ENCODE data around the gene MTERF4. TPM values are rescaled to one million over a fixed set of nuclear protein-coding genes. Genes with fewer than 3 reads are reported as not detected.
A peak's percentile ranks its signal among the peaks of the same experiment; 100 is the strongest.
"Not testable (repeated sequence)": the region's sequence is repeated elsewhere in the genome, so short reads cannot be mapped to it uniquely, and the experiment has no call there.

Gene MTERF4
- total and polyA plus RNA-seq, 2 of the 13 experiments (the other 11 are each of a cell fraction or from before 2014, with no cell fraction given): 50.5 to 59.8 TPM

DNA sequence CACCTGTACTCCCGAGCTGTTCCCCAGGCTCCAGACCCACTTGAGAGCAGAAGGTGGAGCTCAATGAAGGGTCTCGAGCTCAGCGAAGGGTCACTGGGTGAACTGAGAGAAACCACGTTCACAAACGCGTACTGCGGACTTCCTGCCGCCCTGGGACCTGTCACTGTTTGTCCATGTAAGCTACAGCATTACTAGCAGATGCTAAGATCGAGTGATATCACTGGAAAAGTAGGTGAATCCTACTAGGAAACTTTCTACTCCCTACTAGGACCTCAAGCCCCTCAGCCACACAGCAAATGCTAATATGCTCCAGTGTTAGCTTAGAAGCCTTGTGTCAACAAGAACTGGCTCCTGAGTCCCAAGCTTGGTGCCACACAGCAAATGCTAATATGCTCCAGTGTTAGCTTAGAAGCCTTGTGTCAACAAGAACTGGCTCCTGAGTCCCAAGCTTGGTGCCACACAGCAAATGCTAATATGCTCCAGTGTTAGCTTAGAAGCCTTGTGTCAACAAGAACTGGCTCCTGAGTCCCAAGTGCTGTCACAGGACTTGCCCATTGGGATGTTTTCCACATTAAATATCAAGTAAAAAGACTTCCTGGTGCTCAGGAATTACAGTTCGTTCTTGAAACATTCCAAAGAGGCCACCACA, 8.8 kb downstream of the MTERF4 start (continued):
- TF ChIP-seq ZNF609 (CRISPR knock-in tag; IDR thresholded peaks at IDR 0.05; ENCODE audit: borderline replicate concordance): peak; percentile 99
- peak; percentile 96 for TF ChIP-seq ZBTB3 (CRISPR knock-in tag; IDR thresholded peaks at IDR 0.05; ENCODE audit: borderline replicate concordance, low read depth)
- TF ChIP-seq KDM5B (CRISPR knock-in tag; IDR thresholded peaks at IDR 0.05; ENCODE audit: borderline replicate concordance): peak; percentile 55; the same call in 1 of the 2 replicates
- peak; percentile 34; the same call in 1 of the 2 replicates for TF ChIP-seq MXD3 (CRISPR knock-in tag; IDR thresholded peaks at IDR 0.05)
- TF ChIP-seq HNF4G (IDR thresholded peaks at IDR 0.05; ENCODE audit: borderline replicate concordance, low read depth, low read length): 0 out of 2 replicates have a peak, but pooled peaks have one; percentile 48
- 0 out of 2 replicates have a peak, but pooled peaks have one; percentile 44 for TF ChIP-seq HNF4G (CRISPR knock-in tag; IDR thresholded peaks at IDR 0.05; ENCODE audit: borderline replicate concordance, low read depth)
- 0 out of 2 replicates have a peak, but pooled peaks have one; percentile 65 for TF ChIP-seq FOXC1 (CRISPR knock-in tag; IDR thresholded peaks at IDR 0.05; ENCODE audit: borderline replicate concordance)
- TF ChIP-seq ZNF703 (CRISPR knock-in tag; IDR thresholded peaks at IDR 0.05; ENCODE audit: borderline replicate concordance): peak; percentile 22; the same call in 1 of the 2 replicates
- not testable (repeated sequence) for TF ChIP-seq NONO (IDR thresholded peaks at IDR 0.05)
- TF ChIP-seq NONO (CRISPR knock-in tag; conservative IDR thresholded peaks at IDR 0.05): peak; percentile 70
- TF ChIP-seq ZNF275 (CRISPR knock-in tag; IDR thresholded peaks at IDR 0.05; ENCODE audit: borderline replicate concordance): peak; percentile 32; the same call in 1 of the 2 replicates
- TF ChIP-seq, protein P1, sequence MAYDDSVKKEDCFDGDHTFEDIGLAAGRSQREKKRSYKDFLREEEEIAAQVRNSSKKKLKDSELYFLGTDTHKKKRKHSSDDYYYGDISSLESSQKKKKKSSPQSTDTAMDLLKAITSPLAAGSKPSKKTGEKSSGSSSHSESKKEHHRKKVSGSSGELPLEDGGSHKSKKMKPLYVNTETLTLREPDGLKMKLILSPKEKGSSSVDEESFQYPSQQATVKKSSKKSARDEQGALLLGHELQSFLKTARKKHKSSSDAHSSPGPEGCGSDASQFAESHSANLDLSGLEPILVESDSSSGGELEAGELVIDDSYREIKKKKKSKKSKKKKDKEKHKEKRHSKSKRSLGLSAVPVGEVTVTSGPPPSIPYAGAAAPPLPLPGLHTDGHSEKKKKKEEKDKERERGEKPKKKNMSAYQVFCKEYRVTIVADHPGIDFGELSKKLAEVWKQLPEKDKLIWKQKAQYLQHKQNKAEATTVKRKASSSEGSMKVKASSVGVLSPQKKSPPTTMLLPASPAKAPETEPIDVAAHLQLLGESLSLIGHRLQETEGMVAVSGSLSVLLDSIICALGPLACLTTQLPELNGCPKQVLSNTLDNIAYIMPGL (CRISPR knock-in tag; IDR thresholded peaks at IDR 0.05; ENCODE audit: borderline replicate concordance in 1 of 2, low read depth in 1 of 2): 0 out of 4 replicates have a peak, but pooled peaks of 1 of the 2 experiments have one; percentile 13
- TF ChIP-seq, protein P2, sequence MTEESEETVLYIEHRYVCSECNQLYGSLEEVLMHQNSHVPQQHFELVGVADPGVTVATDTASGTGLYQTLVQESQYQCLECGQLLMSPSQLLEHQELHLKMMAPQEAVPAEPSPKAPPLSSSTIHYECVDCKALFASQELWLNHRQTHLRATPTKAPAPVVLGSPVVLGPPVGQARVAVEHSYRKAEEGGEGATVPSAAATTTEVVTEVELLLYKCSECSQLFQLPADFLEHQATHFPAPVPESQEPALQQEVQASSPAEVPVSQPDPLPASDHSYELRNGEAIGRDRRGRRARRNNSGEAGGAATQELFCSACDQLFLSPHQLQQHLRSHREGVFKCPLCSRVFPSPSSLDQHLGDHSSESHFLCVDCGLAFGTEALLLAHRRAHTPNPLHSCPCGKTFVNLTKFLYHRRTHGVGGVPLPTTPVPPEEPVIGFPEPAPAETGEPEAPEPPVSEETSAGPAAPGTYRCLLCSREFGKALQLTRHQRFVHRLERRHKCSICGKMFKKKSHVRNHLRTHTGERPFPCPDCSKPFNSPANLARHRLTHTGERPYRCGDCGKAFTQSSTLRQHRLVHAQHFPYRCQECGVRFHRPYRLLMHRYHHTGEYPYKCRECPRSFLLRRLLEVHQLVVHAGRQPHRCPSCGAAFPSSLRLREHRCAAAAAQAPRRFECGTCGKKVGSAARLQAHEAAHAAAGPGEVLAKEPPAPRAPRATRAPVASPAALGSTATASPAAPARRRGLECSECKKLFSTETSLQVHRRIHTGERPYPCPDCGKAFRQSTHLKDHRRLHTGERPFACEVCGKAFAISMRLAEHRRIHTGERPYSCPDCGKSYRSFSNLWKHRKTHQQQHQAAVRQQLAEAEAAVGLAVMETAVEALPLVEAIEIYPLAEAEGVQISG (CRISPR knock-in tag; IDR thresholded peaks at IDR 0.05): peak; percentile 65
- TF ChIP-seq ZNF761 (CRISPR knock-in tag; conservative IDR thresholded peaks at IDR 0.05): peak; percentile 64; the same call in 1 of the 2 replicates
